SK-N-SH (cell line): ENCODE data around the gene AKAP12.

Experiments used
- EP300 ChIP-seq, 2 experiments: IDR thresholded peaks; 2 replicates each; pipeline versions ENCODE4 v1.4.0 to v1.6.1; 2012; ENCODE audit warnings: borderline replicate concordance in 1 of 2, low read depth in 1 of 2, low read length in 1 of 2
- FOXJ3 ChIP-seq: sonication (generic); formaldehyde crosslinking; IDR thresholded peaks from 2 replicates; pipeline ENCODE4 v1.5.1; 2020; ENCODE audit warnings: mild to moderate bottlenecking, missing genetic modification reagents
- RCOR1 ChIP-seq: fragments of 150-350 bp; IDR thresholded peaks from 2 replicates; pipeline ENCODE4 v1.6.1; 2017; ENCODE audit warnings: antibody characterized with exemption, low read length
- RFX5 ChIP-seq: IDR thresholded peaks from 2 replicates; pipeline ENCODE4 v1.6.1; 2012; ENCODE audit warnings: mild to moderate bottlenecking, improper control_type of control experiment, low read length
- SIN3A ChIP-seq: IDR thresholded peaks from 2 replicates; pipeline ENCODE4 v1.6.1; 2012; ENCODE audit warnings: low read depth, mild to moderate bottlenecking, low read length, moderate library complexity, borderline replicate concordance
- TAF1 ChIP-seq: IDR thresholded peaks from 2 replicates; pipeline ENCODE4 v1.6.1; 2012; ENCODE audit warnings: low read depth, mild to moderate bottlenecking, low read length, moderate library complexity, borderline replicate concordance
- TF ChIP-seq, protein P1 (sequence below): fragments of 200-600 bp; sonication (generic); IDR thresholded peaks from 2 replicates; pipeline ENCODE4 v1.6.1; 2017; ENCODE audit warnings: antibody characterized with exemption, mild to moderate bottlenecking, moderate library complexity
- TF ChIP-seq, protein P2 (sequence below): IDR thresholded peaks from 2 replicates; pipeline ENCODE4 v1.4.0; 2012; ENCODE audit warnings: low read depth
- TF ChIP-seq, protein P3 (sequence below): fragments of 150-350 bp; IDR thresholded peaks from 2 replicates; pipeline ENCODE4 v1.6.1; 2017; ENCODE audit warnings: antibody characterized with exemption, low read length, low read depth, borderline replicate concordance

DNA sequence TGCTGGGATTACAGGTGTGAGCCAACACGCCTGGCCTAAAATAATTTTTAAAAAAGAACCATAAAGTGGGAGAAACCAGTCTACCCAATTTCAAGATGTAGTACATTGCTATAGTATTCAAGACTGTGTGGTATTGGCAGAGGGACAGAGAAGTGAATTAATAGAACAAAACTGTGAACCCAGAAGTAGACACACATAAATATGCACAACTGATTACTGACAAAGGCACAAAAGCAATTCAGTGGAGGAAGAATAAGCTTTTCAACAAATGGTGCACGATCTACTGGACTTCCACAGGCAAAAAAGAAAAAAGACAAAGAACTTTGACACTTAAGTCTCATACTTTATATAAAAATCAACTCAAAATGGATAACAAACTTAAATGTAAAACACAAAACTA is 136.1 kb downstream of the AKAP12 start:
- TF ChIP-seq, protein P1, sequence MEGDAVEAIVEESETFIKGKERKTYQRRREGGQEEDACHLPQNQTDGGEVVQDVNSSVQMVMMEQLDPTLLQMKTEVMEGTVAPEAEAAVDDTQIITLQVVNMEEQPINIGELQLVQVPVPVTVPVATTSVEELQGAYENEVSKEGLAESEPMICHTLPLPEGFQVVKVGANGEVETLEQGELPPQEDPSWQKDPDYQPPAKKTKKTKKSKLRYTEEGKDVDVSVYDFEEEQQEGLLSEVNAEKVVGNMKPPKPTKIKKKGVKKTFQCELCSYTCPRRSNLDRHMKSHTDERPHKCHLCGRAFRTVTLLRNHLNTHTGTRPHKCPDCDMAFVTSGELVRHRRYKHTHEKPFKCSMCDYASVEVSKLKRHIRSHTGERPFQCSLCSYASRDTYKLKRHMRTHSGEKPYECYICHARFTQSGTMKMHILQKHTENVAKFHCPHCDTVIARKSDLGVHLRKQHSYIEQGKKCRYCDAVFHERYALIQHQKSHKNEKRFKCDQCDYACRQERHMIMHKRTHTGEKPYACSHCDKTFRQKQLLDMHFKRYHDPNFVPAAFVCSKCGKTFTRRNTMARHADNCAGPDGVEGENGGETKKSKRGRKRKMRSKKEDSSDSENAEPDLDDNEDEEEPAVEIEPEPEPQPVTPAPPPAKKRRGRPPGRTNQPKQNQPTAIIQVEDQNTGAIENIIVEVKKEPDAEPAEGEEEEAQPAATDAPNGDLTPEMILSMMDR: no peak
- TF ChIP-seq, protein P2, sequence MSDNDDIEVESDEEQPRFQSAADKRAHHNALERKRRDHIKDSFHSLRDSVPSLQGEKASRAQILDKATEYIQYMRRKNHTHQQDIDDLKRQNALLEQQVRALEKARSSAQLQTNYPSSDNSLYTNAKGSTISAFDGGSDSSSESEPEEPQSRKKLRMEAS: no peak
- no peak for TF ChIP-seq TAF1
- no peak for TF ChIP-seq RCOR1
- TF ChIP-seq, protein P3, sequence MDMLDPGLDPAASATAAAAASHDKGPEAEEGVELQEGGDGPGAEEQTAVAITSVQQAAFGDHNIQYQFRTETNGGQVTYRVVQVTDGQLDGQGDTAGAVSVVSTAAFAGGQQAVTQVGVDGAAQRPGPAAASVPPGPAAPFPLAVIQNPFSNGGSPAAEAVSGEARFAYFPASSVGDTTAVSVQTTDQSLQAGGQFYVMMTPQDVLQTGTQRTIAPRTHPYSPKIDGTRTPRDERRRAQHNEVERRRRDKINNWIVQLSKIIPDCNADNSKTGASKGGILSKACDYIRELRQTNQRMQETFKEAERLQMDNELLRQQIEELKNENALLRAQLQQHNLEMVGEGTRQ: no peak
- TF ChIP-seq EP300 (IDR thresholded peaks at IDR 0.05; ENCODE audit: borderline replicate concordance in 1 of 2, low read depth in 1 of 2, low read length in 1 of 2): no peak
- no peak for TF ChIP-seq RFX5
- no peak for TF ChIP-seq SIN3A
- TF ChIP-seq FOXJ3 (CRISPR knock-in tag): no peak
